Dermis microvascular lymphatic vessel endothelial cell (primary cell): ENCODE measurements around the gene EPS8L3. TPM values are rescaled to one million over a fixed set of nuclear protein-coding genes. Genes with fewer than 3 reads are reported as not detected.
"Not testable (repeated sequence)": the region's sequence is repeated elsewhere in the genome, so short reads cannot be mapped to it uniquely, and the experiment has no call there.

ENCODE experiments used
- DNase-seq, 2 donors: peaks; one replicate each; pipeline versions ENCODE4 v3.0.0 to v3.0.0-alpha.2; 2010; ENCODE audit warnings: low read depth in 2 of 2
- total RNA-seq: library from RNA; depleted of rRNA; stranded (reverse); fragments of >200 nt; gene quantifications from 2 replicates; pipeline ENCODE4 v1.2.1, GENCODE V29; 2014

The EPS8L3 gene
- total RNA-seq, 1 donor from 2014 or later: not detected

DNA sequence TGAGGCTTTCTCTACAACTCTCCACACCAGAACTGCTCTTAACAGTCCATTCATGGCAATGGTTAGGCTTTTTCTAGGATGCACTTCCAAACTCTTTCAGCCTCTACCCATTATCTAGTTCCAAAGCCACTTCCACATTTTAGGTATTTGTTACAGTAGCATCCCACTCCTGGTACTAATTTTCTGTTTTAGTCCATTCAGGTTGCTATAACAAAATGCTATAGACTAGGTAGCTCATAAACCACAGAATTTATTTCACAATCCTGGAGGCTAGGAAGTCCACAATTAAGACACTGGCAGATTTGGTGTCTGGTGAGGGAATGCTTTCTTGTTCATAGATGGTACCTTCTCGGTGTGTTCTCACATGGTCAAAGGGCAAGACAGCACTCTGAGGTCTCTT, 17.3 kb upstream of the EPS8L3 start:
- DNase-seq: no peak

DNA sequence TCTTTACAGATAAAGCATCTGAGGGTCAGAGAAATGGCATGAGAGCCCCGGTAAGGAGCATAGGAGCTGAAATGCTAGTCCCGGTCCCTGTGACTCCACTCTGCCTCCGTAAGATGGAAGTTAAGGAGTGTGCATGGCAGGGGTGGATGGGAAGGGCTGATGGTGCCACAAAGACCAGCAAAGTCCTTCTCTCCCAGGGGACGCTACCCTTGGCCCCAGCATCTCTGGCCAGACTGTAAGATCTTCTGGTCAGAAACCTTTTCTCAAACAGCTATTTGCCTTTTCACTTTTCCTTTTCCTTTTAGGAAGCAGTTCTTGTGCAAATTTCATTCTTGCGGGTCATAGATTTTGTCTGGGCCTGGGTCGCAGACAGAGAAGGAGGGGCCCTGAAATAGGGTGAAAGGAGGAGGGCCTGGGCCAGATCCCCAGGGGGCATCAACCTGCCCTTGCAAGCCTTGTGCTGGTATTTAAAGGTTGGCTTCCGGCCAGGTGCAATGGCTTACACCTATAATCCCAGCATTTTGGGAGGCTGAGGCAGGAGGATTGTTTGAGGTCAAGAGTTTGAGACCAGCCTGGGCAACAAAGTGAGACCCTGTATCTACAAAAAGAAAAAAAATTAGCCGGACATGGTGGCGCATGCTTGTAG, 14.4 kb upstream of the EPS8L3 start:
- no peak for DNase-seq

DNA sequence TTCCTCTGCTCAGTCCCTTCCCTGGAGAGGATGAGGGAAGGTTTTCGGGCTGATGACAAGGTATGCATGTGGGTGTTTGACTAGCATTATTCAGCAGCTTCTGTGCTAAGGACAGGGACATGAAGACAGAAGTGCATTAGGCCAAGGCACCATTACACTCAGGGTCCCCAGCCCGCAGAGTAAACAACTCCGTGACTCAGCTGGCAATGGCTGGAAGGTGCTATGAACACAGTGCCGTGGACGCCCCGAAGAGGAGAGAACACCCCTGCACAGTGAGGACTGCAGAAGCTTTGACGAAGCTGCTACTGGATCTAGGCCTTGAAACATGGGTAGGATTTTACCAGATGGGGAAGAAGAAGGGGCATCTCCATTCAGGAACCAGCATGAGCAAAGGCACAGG, 13.7 kb upstream of the EPS8L3 start:
- no peak for DNase-seq

DNA sequence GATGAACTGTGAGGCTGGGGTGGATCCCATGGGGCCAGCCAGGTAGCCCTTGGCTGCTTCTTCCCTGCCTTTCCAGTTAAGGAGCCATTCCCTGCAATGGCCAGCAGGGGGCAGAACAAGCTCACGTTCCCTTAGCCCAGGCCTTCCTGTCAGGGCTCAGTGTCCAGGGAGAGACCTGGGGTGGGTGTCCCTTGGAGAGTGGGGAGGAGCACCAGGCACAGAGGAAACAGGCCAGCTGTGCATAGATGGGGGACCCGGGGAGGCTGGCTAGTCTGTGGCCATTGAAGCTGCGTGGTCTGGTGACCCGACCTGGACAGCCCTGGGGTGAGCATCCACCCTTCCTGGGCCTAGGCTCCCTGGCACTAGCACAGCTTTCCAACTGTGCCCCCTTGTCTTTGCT, 13.2 kb upstream of the EPS8L3 start:
- DNase-seq: peak; percentile 66 to 77

DNA sequence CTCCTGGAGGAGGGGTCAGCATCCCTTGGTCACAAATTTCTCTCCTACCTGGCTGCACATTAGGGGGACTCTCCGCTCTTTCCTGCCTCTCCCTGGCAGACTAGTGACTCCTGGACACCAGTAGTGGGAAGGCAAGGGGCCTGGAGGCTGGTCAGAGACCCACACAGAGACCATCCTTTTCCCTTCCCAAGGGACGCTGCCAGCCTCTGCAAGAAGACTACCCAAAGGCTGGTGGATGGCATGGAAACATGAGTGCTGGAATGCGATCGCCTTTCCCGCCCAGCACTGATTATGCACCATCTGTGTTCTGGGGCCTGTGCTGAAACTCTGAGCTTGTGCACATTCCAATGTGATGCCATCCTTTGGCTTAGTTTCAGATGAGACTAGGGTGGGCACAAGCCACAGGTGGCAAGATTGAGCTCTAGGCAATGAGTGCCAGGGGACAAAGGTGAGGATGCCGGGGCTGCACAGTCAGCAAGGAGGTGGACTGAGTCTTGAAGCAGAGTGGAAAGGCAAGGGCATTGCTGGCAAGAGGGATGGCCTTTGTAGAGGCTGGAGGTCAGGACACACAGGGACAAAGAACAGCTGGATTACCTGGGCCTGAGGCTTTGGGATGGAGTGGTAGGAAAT, 12.6 kb upstream of the EPS8L3 start:
- no peak for DNase-seq

DNA sequence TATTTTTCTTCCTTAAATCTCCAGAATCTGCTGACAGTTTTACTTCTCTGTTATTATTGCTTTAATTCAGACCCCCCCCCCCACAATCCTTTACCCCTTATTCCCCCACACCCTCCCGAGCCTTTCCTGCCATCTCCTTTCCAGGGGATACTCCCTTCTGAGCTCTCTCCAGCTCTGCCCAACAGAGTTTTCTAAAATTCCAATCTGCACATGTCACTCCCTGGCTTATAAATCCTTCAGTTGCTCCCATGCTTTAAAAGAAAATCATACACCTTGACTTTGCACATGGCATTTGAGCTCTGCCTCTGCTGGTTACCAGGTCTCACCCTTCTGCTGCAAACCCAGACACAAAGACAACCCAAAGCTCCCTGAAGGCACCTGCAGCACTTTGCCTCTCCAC, 11.7 kb upstream of the EPS8L3 start:
- DNase-seq: no peak

DNA sequence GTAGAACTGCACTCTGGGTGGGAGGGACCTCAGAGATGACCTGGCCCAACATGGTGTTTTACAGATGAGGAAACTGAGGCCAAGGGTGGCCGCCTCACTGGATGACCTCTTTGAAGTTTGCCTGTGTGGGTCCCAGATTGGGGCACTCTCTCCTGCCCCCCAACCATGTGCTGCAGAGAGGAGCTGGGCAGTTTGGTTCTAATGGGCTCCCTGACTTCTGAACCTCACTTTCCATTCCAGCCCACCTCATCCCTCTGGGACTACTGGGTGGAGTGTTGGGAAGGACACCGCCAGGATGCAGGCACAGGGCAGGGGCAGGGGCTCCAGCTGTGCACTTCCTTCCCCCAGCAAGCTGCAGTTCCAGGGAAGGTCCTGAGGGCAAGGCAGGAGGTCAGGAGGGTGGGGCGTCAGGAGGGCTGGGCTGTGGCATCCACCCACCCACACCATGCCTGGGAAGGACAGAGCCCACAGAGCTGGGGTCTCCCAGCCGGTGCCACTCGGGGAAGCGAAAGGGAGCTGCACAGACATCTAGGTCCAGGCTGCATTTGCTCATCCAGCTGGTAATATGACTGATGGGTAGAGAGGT, 10.3 kb upstream of the EPS8L3 start:
- DNase-seq: no peak

DNA sequence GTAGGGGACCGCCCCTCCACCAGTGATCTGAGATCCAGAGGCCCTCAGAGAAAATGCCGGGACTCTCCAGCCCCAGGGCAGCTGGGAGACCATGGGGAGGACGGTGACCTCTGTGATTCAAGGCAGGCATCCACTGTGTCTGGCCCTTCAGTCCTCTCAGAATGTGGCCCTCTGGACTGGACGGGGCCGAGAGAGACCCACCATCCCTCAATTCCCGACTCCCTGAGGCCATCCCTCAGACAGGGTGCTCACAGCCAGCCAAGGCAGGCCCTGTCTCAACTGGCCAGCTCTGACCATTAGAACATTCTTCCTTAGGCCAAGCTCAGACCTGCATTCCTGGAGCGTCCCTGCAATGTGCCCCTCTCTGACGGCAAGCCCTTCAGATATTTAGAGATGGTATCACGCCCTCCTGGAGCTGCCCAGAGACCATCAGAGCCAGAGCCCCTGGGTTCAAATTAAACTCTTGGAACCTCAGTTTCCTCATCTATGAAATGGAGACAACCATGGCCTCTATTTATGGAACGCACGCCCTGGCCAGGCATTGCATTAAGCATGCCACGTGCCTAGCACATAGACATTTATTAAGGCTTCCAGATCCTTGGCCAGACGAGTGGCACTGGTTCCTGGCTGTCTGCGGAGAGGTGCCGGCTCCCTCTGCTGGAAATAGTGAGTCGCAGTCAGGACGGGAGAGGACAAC, 9.6 kb upstream of the EPS8L3 start:
- DNase-seq: peak; percentile 75 to 87

DNA sequence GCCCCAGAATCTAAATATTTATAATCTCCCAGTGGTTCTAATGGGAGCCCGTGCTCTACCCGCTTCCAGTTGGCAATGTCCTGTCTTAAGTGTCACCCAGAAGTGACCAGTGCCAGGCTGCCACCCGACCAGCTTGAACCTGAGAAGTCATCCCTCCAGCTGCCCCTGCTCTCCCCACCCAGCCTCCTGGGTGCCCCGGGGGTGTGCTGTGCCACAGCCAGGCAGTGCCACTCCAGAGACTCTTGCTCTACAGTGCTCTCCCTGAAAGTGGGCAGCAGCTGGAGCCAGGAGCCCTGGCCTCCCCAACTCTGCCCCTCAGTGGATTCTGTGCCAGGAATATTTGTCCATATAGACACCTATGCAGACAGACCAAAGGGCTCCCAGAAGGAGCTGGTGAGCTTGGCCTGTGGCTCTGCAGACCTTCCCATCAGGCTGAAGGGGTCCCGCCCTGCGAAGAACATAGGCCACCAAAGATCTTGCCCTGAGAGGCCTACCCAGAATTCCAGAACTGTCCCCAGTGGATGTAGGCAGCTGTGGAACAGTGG, 9.0 kb upstream of the EPS8L3 start:
- DNase-seq: no peak

DNA sequence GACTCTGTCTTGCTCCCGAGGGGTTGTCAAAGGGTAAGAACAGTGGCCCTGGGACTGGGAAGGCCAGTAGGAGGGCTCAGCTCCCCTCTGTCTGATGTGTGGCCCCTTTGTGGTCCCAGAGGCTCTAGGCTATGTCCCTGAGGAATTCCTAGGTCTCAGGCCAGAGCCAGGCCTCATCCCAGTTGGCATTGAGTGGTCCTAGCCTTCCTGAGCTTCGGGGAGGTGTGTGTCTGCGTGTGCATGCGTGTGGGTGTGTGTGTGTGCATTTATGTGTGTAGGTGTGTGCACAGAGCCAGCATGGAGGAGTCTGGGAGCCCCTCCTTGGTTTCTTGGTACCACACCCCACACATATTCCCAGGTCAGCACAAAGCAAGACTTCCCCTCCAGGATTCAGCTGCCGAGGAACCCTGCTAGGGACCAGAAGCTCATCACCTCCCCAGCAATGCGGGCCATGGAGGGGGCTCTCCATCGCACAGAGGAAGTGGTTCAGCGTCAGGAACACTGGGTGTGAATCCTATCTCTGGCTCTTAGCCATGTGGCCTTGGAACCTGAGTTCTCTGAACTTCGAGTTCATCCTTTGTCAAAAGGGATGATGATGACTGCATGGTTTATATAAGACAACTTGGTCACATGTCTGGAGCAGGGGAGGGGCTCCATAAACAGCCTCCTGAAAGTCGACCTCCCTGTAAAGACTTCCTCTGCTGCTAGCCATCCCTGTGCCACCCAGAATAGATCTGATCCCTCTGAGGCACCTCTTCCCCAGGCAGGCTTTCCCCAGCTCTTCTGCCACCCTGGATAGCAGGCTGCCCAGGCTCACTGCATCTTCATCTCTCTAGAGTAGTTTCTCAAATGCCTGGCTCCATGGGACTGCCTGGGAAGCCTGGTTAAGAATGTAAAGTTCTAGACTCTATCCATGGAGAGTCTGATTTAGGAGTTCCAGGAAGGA, 8.3 kb upstream of the EPS8L3 start:
- no peak for DNase-seq

DNA sequence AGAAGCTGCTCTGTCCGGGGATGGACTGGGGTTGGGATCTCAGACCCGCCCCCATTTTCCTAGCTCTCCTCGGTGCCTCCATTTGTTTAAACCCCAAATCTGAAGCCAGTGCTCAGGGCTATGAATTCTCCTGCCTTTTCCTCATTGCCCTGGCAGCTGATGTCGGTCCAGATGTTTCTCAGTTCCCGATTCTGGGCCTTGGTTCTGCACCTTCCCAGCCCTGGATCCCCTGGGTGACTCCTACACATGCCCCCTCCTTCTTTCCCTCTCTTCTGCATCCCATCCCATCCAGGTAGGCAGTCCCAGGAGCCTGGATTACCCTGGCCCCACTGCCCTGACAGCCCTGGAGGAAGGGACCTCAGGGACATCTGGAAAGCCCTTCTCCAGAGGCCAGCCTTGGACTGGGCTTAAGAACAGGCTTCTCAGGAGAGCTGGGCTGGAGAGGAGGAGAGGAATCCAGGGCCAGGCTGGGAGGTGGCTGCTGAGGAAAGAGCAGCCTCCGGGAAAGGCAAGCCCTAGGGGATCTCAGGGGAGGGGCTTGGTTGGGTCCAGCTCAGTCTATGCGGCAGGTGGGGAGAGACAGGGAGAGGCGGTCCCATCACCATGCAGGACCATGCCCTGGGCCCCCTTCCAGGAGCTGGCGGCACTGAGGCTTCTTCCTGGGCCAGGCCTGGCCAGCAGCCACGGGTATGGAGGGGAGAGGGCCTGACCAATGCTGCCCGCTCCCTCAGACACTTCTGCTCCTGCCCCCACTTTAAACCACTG, 6.8 kb upstream of the EPS8L3 start:
- DNase-seq: no peak

DNA sequence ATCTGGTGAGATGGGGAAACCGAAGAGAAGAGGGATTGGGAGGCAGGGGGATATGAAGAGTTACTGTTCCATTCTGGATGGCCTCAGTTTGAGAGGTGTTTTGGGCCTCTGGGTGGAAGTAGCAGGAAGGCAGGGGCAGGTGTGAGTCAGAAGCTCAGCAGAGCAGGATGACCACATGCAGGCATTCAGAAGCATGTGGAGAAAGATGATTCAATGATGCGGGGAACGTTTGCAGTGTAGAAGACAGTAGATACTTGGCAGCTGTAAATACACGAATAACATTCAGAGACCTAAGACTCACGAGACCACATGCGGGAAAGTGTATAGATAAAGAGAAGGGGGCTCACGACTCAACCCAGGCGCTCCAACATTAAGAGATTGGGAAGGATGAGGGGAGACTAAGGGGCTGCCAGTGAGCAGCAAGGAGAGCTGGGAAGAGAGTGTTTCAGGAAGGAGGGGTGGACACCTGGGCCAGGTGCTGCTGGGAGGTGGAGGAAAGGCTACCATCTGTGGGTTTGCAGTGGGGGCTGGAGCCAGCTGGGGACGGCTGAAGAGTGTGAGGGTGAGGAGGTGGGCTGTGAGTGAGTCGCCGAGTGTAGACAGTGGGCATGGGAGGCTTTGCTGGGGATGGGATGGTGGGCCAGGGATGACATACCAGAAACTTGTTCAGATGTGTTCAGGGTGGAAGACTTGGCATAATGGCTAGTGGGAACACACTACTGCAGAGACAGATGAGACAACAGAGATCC, 5.8 kb upstream of the EPS8L3 start:
- peak in 1 of 2 donors; percentile 28 for DNase-seq

DNA sequence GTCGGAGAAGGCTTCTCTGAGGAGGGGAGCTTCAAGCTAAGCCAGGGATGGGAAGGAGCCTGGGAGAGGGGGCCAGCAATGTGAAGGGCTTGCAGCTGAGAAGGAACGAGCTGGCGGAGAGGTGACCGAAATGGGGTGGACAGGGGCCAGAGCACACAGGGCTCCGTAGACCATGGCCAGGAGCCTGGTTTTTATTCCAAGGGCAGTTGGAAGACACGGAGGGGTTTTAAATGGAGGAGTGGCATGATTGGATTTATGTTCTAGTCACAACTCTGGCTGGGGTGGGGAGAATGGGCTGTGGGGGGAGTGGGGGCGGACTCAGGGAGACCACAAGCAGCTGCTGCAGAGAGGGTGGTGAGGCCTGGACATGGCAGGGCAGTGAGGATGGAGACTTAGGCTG, 5.1 kb upstream of the EPS8L3 start:
- no peak for DNase-seq

DNA sequence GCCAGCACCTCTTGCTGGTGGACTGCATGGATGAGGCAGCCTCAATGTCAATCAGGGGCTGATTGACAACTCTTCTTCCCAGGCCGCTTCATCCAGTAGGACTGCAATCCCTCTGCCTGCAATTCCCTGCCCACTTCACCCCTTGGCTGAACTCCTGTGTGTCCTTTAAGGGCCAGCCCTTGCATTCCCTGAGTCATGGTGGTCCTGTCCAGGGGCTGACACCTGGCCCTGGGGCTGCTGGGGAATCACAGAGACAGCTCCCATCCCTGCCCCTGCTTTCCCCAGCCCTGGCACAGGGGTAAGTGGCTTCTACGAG, 4.6 kb upstream of the EPS8L3 start:
- DNase-seq: no peak

DNA sequence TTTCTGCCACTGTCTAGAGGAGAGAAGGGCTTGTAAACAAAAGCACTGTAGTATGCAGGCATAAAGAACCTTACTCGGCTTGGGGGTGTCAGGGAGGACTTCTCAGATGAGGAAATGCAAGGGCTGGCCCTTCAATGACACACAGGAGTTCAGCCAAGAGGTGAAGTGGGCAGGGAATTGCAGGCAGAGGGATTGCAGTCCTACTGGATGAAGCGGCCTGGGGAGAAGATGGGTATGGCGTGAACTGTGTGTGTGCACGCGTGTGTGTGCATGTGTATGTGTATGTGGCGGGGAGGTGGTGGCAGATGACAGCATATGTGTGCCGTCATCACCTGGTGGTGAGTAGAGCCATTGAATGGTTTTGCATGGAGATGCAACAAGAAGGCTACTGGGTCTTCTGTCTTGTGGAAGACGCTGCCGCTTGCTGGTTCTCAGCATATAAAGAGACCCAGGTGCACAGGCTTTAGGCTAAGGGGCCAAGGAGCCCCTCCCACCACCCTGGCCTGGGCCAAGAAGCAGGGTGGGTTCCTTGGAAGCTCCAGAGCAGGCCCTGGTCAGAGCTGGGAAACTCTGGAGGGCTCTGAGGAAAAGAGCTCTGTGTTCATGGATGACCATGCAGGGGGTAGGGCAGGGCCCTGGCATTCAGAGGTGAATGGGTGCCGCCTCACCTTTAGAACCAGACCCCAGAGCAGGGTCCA, 4.1 kb upstream of the EPS8L3 start:
- DNase-seq: no peak

DNA sequence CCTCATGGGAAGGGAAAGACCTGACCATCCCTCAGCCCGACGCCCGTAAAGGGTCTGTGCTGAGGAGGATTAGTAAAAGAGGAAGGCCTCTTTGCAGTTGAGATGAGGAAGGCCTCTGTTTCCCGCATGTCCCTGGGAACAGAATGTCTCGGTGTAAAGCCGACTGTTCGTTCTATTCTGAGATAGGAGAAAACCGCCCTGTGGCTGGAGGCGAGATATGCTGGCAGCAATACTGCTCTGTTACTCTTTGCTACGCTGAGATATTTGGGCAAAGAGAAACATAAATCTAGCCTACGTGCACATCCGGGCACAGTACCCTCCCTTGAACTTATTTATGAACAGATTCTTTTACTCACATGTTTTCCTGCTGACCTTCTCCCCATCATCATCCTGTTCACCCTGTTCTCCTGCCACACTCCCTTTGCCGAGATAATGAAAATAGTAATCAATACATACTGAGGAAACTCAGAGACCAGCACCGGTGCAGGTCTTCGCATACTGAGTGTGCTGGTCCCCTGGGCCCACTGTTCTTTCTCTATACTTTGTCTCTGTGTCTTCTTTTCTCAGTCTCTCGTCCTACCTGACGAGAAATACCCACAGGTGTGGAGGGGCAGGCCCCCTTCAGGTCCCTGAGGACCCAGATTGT, 3.4 kb upstream of the EPS8L3 start:
- not testable (repeated sequence) for DNase-seq

DNA sequence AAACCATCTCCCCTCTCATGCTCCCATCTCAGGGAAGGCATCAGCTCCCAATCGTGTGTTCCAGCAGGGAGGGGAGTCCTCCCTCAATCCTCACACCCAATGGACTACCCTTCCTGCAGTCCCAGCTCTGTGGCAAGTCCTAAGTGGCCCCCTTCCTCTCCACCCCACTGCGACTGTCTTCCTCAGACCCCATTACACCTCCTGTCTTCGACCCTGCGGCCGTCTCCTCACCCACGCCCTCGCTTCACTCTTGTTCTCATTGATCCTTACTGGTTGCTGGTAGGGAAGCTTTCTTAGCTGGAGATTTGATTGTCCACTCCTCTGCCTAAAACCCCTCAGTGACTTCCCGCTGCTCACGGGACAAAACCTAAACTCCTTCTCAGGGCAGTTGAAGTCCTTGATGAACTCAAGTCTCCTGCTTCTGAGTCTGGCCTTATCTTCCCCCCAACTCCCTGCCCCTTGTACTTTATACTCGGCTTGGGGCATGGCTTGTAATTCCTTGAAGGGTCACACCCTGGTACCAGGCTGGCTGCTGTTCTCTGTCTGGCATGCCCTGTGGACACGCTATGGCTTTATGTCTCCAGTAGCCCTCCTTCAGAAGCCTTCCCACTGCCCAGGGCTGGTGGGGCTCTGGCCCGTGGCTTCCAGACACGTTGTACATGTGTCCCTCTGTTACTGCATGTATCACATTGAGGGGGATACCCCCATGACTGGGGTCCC, 2.3 kb upstream of the EPS8L3 start:
- DNase-seq: no peak

DNA sequence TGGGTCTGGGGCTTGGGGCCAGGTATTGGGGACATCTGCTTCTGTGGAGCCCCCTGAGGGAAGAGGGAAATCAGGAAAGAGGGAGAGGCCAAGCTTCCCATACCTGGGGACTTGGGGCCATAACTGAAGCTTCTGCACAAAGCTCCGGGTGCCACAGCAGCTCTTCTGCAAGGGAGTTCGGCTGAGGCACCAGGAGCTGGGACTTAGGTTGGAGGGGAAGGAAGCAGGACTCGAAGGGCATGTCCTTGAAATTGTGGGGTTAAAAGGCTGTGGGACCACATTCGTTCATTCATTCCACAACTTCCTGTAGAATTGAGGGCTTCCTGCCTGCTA, 1.7 kb upstream of the EPS8L3 start:
- no peak for DNase-seq
